HG02623 (cell line): ENCODE data around the gene EGFR.

Source experiments
- ATAC-seq: cut with Tn5 transposase; IDR thresholded peaks from one replicate; pipeline ENCODE4 v1.9.1; 2021; ENCODE audit warnings: moderate library complexity; ENCODE audit not compliant: unreplicated experiment

EGFR gene

DNA sequence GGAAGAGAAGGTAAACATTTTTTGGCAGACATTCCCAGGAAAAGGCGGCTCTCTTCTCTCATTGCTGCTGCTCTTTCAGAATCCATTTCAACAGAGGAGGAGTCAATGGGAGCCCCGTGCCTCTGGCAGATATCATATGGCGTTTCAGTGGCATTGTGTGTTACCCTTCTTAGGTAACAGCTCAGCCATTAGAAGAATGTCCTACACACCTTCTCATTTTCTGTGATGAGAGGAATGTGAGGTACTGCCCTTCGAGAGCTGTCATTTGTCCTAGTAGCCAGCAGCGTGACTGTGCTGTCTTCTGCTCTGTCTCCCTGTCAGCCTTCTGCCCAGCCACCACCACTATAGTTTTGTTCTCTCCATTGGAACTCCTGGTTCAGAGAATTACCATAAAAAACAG lies 102.4 kb downstream of the EGFR start:
- ATAC-seq: no peak

DNA sequence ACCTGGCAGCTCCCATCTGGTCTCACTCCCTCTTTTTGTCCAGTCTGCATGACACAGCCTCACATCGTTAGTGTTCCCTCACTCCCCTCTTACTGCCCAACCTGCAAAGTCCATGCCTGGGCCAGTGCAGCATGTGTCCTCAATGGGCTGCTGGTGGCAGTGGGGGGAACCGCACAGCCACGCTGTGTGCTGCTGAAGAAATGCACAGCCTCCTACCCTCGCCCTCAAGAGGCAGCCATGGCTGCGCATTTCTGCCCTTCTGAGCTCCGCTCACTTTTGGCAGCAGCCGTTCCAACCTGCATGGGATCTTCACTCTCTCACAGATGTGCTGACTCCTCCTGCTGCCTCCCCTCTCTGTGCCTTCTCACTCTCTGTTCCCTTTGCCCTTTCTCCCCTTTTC lies 103.4 kb downstream of the EGFR start:
- ATAC-seq: no peak

DNA sequence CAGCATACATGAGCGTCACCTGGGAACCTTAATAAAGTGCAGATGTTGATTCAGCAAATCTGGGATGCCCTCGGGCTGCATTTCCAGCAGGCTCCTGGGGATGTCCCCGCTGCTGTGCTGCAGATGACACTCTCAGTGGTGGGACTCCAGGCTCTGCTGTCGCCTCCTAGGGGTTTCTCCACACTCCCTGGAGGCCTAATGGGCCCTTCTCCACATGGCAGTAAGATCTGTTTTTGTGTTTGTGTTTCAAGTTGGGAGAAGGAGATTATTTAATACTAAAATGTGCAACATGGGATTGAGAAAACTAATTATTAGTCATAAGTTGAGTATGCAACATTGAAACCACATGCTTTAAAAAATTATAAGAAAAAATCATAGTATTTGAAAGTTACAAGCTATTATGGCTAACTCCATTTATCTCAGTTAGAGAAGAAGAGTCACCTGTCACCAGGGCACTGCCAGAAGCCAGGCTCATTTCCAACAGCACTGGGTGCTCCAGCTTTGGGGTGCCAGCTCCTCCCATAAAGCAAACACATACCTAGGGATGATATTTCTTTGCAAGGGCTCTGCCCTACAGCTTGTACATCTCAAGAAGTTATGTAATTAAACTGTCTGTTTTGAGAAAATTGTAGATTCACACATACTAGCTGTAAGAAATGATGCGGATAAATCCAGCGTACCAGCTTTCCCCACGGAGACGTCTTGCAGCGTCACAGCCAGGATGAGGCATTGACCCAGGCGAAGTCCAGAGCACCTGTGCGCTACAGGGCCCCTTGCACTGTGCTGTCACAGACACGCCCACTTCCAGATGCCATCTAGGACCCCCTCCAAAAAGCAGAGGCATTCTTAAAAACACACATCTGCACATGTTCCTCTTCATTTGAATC lies 106.4 kb downstream of the EGFR start:
- ATAC-seq: no peak

DNA sequence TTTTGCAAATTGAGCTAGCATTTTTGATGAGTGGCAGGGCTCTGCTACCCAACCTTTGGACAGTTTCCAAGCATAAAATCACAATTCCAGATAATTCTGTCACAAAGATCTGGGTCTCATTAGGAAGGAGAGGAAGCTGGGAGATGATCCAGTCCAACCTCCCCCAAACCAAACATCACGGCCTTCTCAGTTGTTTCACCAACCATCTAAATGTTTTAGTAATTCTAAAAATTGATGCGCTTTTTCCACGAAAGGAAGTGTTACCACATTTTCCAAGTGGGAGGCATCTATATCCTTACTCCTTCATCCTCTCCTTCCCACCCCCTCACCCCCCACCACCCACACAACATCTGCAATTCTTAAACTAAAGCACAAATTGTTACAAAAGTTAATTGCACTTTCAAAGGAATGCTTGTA lies 108.3 kb downstream of the EGFR start:
- ATAC-seq: no peak

DNA sequence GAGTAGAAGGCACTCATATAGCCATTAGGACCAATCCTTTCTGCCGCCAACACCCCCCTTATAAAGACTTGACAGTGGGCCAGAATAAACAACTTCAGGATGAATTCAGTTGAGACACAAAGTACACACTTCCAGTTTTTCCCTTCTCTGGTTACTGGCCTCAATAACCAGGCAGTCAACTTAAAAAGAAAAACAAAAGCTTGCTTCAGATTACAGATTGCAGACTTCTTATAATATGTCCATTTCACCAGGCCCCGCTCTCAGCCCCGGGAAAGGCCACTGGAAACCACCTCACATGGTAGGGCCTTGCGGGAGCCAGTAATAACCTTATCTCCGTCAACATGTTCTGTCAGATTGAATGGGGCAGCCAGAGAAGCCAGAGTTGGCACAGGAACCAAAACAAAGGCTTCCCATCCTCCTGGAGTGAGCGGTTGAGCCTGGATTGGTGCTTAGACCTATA lies 108.8 kb downstream of the EGFR start:
- ATAC-seq: no peak

DNA sequence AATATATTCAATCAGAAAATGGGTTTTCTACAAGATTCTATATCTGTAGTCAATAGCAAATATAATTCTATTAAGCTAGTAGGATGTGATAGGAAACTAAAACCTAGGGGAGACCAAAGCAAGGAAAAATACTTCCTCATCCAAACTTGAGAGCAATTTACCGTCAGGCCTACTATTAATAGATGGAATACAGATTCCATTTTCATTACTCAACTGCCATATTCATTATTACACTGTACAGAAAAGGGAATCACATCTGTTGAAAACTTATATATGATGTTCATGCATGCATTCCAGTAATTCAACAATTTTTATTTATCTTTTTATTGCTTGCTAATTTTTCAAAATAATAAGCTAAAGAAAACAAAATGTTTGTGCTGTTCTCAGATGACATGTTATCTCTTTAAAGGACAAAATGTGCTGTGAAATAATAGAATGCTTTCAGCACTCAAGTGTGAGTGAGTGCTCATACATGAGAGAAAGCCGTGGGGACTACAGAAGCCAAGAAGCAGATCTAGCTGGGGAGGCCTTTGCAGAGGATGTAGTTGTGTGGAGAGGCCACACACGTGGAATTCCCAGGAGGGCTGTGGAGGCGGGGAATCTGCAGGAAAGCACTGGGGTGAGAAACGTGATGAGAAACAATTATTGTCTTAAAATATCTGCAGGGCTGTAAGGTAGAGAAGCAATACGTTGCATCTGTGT lies 110.0 kb downstream of the EGFR start:
- no peak for ATAC-seq

DNA sequence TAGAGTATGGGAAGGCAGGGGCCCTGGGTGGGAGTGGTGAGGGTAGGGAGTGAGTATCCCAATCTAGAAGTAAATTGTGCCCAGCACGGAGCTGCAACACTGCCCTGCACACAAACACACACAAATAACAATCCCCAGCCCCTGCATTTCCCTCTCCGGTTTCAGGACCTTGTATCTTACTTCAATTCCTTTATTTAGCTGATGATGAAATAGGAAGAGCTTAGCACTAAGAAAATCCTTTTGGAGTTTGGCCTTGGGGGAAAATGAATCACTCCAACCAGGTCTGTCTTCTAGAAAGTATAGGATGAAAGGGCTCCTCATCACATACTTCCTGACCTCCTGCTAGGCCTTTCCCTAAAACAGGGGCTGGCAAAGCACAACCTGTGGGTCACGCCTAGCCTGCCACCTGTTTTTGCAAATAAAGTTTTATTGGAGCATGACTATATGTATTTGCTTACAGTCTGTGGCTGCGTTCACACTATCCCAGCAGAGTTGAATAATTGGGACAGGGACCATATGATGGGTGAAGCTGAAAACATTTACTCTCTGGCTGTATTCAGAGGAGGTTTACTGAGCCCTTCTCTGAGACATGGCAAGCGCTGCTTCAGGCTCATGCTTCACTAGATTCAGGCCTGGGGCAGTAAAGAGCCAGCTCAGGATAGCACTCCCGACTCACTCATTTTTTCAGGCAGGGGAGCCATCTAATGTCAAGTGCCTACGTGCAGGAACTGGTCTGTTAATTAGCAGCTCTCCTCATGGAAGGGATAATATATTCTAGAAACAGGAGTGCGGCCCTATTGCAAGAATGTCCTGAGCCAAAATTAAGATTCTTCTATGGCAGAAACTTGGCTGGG lies 111.0 kb downstream of the EGFR start:
- no peak for ATAC-seq

DNA sequence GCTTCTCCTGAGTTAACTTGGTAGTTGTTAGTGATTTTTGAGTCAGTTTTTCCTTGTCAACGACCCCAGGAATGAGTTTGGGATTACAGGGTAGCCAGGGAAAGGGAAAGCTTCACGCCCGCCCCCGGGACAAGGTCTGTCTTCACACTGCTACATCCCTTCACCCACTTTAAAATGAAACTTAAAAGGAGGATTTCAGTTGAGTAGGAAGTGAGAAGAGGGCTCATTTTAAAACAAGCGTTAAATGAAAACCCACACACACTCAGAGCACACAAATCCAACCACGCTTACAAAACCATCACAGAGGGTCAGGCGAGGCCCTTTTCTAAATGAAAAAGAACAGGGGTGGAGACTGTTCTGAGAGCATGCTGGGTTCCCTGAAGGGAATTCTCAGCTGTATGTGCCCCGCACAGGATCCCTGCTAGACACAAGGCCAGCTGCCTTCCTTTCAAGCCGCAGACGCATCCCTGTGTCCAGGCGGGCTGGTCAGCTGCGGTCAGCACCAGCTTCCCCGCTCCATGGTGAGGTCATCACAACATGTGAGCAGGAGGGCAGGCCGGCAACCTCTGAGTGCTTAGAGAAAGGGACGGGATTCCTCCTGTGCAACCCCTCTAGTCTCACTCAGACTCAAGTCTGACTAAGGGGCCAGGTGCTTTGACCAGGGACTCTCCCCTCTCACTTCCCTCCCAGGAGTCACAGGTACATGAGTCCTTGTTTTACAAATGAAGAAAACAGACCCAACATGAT lies 111.8 kb downstream of the EGFR start:
- ATAC-seq: peak; percentile 41

DNA sequence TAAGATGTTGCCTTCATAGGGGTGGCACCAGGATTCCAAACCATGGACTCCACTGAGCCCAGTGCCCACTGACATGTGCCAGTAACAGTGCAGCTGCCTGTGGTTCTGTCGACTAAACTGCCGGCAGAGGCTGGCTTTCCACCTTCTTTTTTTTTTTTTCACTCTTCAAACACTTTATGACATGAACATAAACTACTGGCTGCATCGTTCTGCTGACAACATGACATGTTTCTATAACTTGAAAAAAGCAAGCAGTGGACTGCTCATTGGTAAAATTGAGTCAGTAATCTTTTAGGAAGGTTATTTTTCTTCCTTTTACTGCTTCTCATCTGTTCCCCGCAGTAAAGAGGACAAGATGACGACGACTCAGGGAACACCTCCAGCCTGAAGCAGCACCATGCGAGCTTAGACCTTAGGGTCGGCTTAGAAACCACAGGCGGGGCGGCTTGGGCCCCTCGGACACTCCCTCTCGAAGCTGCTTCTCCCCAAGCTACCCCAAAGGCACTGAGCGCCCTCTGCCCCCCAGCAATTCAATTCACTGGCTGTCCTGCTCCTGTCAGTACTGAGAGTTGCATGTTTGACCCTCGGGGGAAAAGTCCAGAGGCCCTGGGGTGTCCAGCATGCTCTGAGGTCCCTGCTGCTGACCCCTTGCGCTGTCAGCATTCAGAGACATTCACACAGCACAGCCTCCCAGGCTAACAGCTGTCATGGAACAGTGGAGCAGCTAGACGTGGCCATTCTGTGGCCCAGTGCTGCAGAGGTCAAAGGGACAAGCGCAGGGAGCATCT lies 112.5 kb downstream of the EGFR start:
- ATAC-seq: no peak

DNA sequence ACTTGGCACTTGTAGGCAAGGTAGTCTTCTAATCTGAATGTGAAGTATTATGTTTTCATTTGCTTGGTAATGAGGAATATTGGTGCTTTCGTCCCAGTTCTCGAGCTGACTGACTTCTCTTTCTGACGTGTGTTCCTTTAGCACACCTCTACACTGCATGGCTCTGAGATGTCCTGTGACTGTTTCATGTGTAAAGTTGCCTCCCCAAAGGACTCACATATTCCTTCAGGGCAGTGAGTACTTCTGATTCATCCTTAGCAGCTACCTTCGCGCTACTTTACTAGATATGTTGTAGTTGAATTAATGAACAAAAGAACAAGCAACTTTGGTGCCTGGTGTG lies 113.7 kb downstream of the EGFR start:
- ATAC-seq: no peak

DNA sequence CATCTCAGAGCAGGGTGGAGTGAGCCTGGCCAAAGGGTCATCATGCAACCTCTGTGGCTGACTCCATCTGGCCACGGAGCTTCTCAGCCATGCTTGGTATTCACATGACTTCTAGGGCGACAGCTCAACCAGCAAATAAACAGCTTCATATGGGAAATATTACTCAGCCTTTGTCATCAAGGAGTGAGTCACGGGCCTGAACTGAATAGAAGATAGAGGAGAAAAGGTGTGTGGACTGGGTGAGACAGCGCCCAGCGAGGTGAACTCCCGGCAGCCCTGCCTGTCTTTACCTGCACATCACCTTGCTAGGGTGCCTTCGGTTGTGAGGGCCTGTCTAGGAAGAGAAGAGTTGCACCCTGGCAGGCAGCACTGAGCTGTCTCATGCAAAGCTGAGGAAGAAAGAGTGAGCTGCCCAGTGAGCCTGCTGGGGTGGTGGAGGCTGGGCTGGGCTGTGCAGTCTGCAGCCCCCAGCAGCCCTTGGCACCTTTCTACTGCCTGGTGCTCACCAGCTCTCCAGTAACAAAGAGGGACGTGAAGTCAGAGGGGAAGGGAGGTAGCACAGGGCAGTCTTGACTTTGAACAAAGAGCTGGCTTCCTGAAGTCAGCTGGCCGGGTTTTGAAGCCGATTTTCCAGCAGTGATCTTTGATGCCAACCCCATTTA lies 114.2 kb downstream of the EGFR start:
- ATAC-seq: no peak

DNA sequence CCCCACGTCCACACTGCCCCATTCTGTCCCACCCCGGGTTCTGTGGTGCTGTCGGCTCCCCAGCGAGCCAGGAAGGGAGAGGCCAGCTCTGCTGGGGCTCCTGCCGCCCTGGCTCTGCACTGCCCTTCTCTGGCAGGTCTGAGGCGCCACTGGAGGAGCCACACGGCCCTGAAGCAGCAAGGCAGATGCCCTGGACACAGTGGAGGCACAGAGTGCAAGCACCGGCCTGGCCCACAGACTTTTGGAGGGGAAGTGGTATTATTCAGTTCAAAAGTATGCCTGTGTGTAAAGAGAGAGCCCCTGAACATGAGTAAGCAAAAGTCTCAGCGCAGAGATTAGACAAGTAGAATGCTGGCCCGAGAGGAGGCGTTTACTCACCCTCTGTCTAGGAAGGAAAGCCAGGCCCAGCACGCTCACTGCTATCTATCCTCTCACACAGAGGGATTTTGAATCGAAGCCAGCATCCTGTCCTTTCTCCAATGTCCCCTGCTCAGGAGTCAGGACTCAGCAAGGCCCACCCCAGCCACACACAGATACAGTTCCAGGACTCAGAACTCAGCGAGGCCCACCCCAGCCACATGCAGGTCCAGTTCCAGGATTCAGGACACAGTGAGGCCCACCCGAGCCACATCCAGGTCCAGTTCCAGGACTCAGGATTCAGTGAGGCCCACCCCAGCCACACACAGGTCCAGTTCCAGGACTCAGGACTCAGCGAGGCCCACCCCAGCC lies 115.0 kb downstream of the EGFR start:
- no peak for ATAC-seq

DNA sequence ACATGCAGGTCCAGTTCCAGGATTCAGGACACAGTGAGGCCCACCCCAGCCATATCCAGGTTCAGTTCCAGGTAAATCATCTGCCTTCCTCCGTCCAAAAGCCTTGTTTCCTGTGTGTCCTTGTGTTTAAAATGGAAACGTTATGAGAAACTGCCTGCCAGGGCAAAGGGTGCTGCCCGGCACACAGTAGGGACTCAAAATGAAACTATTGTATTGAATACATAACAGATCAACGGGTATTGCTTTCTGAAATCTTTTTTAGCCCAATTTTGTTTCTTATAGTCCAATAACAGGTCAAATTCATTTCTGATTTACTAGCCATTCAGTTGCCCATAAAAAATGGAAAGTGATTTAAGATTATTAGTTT lies 115.5 kb downstream of the EGFR start:
- no peak for ATAC-seq

DNA sequence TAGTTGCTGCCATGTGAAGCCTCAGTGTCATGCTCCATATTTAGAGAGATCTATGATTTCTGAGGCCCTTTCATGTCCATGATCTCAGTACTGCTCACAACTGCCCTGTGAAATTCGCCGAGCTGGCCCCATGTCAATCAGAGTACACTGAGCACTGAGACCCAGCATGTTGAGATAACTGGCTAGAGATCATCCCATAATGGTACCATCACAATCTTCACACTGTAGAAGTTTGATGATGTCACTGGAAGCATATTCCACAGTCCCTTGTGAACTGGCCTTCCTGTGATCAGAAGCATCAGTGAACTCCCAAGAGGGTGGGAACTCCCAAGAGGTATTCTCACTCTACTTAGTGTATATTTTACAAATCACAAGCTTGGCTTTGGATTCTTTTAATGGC lies 116.0 kb downstream of the EGFR start:
- ATAC-seq: no peak

DNA sequence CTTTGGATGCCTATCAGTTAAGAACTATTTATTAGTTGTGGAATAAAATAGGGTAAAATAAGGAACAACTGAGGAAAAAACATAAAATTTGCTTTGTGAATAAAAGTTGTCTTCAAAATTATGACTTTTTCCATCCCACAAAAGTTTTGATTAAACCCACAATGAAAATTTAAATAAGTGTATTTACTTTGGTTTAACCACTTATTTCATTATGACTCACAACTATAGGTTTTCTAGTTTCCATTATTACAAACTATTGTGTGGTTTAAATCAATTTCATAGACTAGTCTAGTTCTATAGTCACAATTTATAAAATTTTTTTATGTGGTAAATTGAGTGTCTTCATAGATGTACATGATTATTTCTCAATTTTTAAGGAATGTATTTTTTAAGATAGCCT lies 116.6 kb downstream of the EGFR start:
- ATAC-seq: no peak

DNA sequence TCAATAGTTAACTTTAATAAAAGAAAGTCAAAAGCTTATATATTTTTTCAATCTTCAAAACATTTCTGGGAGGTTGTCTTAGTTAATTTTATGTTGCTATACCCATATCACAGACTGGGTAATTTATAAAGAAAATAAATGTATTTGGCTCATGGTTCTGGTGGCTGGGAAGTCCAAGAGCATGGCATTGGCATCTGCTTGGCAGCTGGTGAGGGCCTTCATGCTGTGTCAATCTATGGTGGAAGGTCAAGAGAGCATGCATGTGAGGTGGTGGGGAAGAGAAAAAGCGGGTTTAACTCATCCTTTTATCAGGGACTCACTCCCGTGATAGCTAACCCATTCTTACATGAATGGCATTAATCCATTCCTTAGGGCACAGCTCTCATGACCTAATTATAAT lies 119.8 kb downstream of the EGFR start:
- ATAC-seq: no peak

DNA sequence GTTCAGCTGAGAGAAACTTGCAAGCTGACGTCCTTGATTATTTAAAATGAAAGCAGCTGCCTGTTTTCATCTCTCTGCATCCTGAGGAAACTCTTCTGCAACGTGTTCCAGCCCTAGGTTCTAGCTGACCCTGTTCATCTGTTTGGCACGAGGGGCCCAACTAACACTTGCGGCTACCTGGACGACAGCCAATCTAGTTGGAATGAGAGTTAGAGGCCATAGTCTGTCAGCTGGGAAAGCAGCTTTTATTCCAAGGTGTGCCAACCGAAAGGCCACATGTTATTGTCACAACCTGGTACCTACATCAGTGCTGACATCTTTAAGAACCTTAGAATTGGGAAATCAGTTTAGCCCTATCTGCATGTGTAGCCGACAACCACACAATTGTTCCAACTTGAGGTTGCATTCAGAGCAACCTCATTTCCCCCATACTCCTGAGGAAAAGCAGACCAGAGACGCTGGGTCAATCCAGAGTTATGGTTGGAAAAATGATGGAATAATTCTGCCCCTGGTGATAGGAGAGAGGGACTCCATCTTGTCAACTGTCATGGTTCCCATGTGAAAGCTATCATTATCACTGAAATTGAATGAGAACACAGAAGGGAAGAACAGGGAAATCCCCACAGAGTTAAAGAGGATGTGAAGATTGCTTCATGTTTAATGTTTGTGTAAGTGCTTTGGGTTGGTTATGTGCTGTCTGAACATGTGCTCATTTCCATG lies 121.6 kb downstream of the EGFR start:
- peak; percentile 97 for ATAC-seq

DNA sequence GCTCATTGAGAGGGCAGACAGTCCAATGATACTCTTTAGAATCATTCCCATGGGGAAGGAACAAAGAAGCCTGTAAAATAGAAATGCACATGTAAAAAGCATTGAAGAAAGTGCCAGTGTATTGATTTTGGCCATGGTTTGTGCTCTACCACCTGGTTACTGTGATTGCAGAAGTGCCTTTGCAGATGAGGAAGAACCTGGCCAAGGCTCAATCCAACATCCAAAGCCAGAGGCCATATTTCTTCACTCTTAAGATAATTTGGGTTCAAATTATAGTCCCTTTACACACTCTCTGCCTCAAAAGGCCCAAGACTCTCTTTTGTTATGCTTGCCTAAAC lies 122.1 kb downstream of the EGFR start:
- ATAC-seq: peak; percentile 25
